Measurements from ENCODE around the gene LRR1.

- TF ChIP-seq, protein P1, sequence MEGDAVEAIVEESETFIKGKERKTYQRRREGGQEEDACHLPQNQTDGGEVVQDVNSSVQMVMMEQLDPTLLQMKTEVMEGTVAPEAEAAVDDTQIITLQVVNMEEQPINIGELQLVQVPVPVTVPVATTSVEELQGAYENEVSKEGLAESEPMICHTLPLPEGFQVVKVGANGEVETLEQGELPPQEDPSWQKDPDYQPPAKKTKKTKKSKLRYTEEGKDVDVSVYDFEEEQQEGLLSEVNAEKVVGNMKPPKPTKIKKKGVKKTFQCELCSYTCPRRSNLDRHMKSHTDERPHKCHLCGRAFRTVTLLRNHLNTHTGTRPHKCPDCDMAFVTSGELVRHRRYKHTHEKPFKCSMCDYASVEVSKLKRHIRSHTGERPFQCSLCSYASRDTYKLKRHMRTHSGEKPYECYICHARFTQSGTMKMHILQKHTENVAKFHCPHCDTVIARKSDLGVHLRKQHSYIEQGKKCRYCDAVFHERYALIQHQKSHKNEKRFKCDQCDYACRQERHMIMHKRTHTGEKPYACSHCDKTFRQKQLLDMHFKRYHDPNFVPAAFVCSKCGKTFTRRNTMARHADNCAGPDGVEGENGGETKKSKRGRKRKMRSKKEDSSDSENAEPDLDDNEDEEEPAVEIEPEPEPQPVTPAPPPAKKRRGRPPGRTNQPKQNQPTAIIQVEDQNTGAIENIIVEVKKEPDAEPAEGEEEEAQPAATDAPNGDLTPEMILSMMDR (IDR thresholded peaks at IDR 0.05; ENCODE audit: low read depth, low read length, missing input control), result no peak
- TF ChIP-seq JUND (IDR thresholded peaks at IDR 0.05) (no peak), FOXA1 (IDR thresholded peaks at IDR 0.05) (no peak), EGR1 (IDR thresholded peaks at IDR 0.05; ENCODE audit: low read depth in 2 of 2) (no peak)
- TF ChIP-seq, protein P2, sequence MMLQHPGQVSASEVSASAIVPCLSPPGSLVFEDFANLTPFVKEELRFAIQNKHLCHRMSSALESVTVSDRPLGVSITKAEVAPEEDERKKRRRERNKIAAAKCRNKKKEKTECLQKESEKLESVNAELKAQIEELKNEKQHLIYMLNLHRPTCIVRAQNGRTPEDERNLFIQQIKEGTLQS (IDR thresholded peaks at IDR 0.05), result no peak
Measured at GRCh38 chr14:49653508-49653907, 54.8 kb downstream of the LRR1 start.
